Testis (tissue), 3 donors: ENCODE measurements around the gene MVB12A. TPM values are rescaled to one million over a fixed set of nuclear protein-coding genes. Genes with fewer than 3 reads are reported as not detected.

Experiments used
- DNase-seq: peaks from one replicate; pipeline ENCODE4 v3.0.0-alpha.2; 2019
- H3K27ac ChIP-seq, 2 donors: fragments of 200-600 bp; sonication (generic); one replicate each; pipeline ENCODE4 v1.5.1; 2019
- H3K27me3 ChIP-seq: fragments of 200-600 bp; sonication (generic); one replicate; pipeline ENCODE4 v1.5.1; 2019
- H3K36me3 ChIP-seq: fragments of 200-600 bp; sonication (generic); one replicate; pipeline ENCODE4 v1.5.1; 2017; ENCODE audit warnings: low read depth; ENCODE audit errors: missing control alignments
- H3K4me1 ChIP-seq: fragments of 200-600 bp; sonication (generic); one replicate; pipeline ENCODE4 v1.5.1; 2019
- H3K4me3 ChIP-seq, 2 donors: fragments of 200-600 bp; sonication (generic); one replicate each; pipeline ENCODE4 v1.5.1; 2017 to 2019
- H3K9me3 ChIP-seq: fragments of 200-600 bp; sonication (generic); one replicate; pipeline ENCODE4 v1.5.1; 2017
- CTCF ChIP-seq, 3 experiments: fragments of 450-650 bp in 2 of 3; fragments of 200-600 bp in 1 of 3; sonication (generic) in 1 of 3; IDR thresholded peaks; one replicate each; pipeline ENCODE4 v1.5.1; 2016 to 2019; ENCODE audit warnings: antibody characterized with exemption in 3 of 3, mild to moderate bottlenecking in 2 of 3, moderate library complexity in 1 of 3
- POLR2A ChIP-seq: fragments of 450-650 bp; IDR thresholded peaks from one replicate; pipeline ENCODE4 v1.6.1; 2017; ENCODE audit warnings: antibody characterized with exemption, mild to moderate bottlenecking, moderate library complexity
- WGBS, 2 donors: methylation state at CpG; one replicate each; pipeline ENCODE4 v1.1.5; 2018; 5-methylcytosine and 5-hydroxymethylcytosine counted together
- intact Hi-C: fragments of 100-400 bp; cut with DNase I; formaldehyde crosslinking; loops from one replicate; pipeline ENCODE4 v1.15.1; 2023; ENCODE audit warnings: low total_unique reads
- polyA plus RNA-seq: library from polyadenylated mRNA; stranded (reverse); fragments of 350-450 nt; fragmentation: Illumina TruSeq; extraction: RNeasy Lipid Tissue Mini Kit (QIAGEN cat#74804); gene quantifications from one replicate; pipeline ENCODE4 v1.2.3, GENCODE V29; 2014; ENCODE audit warnings: low read depth, low replicate concordance; ENCODE audit not compliant: insufficient read depth
- total RNA-seq, 2 donors: library from RNA; depleted of rRNA; stranded (reverse); fragments of >200 nt; gene quantifications; one replicate each; pipeline ENCODE4 v1.2.3, GENCODE V29; 2016

Gene MVB12A
- total and polyA plus RNA-seq, 3 donors from 2014 or later = 28.6 to 48.3 (median 44.0) TPM

GRCh38 chr19:17419154-17419620 is 660 bp upstream of the MVB12A start:
- H3K27me3 ChIP-seq = no peaks in the 10 kb centered on the region
- TF ChIP-seq POLR2A (no peak), CTCF (IDR thresholded peaks at IDR 0.05) (no peak)
- 3 to 8% methylated on average over 8 of the region's 8 CpGs for WGBS, 2 donors
- H3K4me1 ChIP-seq = peaks cover 15% of the 10 kb centered on the region
- H3K36me3 ChIP-seq = no peaks in the 10 kb centered on the region
- peak overlapping the region; percentile 51 to 86 for H3K4me3 ChIP-seq
- intact Hi-C loops = no loop called here
- H3K9me3 ChIP-seq = no peaks in the 10 kb centered on the region
- H3K27ac ChIP-seq = peak overlapping the region; percentile 63 to 93
- DNase-seq = no peak

GRCh38 chr19:17420475-17420924 is 653 bp downstream of the MVB12A start:
- H3K27me3 ChIP-seq = no peaks in the 10 kb centered on the region
- TF ChIP-seq CTCF (IDR thresholded peaks at IDR 0.05) (no peak), POLR2A (no peak)
- H3K4me3 ChIP-seq = peak overlapping the region; percentile 81 to 86
- peaks cover 12% of the 10 kb centered on the region for H3K4me1 ChIP-seq
- H3K36me3 ChIP-seq = no peaks in the 10 kb centered on the region
- DNase-seq = peak; percentile 55
- WGBS, 2 donors = 4 to 22% methylated on average over 3 to 25 of the region's 25 CpGs
- intact Hi-C loops = no loop called here
- peak overlapping the region; percentile 80 to 81 for H3K27ac ChIP-seq
- H3K9me3 ChIP-seq = no peaks in the 10 kb centered on the region

- H3K9me3 ChIP-seq = no peaks in the 10 kb centered on the region
- 90 to 93% methylated on average over 4 of the region's 4 CpGs for WGBS, 2 donors
- no peak for DNase-seq
- intact Hi-C loops = no loop called here
- no peaks in the 10 kb centered on the region for H3K27me3 ChIP-seq
- no peak overlapping the region for H3K27ac ChIP-seq
- TF ChIP-seq CTCF (IDR thresholded peaks at IDR 0.05) = no peak
- no peak for TF ChIP-seq POLR2A
- H3K36me3 ChIP-seq = no peaks in the 10 kb centered on the region
- no peak overlapping the region for H3K4me3 ChIP-seq
- peaks cover 12% of the 10 kb centered on the region for H3K4me1 ChIP-seq
Observed at GRCh38 chr19:17421942-17422341, 2.1 kb downstream of the MVB12A start.

- Histone ChIP-seq H3K4me1 (peaks cover 12% of the 10 kb centered on the region), H3K9me3 (no peaks in the 10 kb centered on the region), H3K4me3 (no peak overlapping the region), H3K27me3 (no peaks in the 10 kb centered on the region), H3K27ac (no peak overlapping the region), H3K36me3 (no peaks in the 10 kb centered on the region)
- 86 to 92% methylated on average over 13 to 19 of the region's 20 CpGs for WGBS, 2 donors
- no peak for DNase-seq
- intact Hi-C loops = no loop called here
- TF ChIP-seq POLR2A (no peak), CTCF (IDR thresholded peaks at IDR 0.05) (no peak)
Observed at GRCh38 chr19:17423429-17424208, 3.8 kb downstream of the MVB12A start.
